Upper lobe of left lung (tissue), 4 donors: Measurements from ENCODE around the gene SAMD7.

Source experiments
- EP300 ChIP-seq, 4 donors: sonication (generic); formaldehyde crosslinking; IDR thresholded peaks; one replicate each; pipeline ENCODE4 v1.5.1; 2017; ENCODE audit warnings: antibody characterized with exemption in 4 of 4, control low read depth in 2 of 4
- POLR2A ChIP-seq, 4 donors: fragments of 450-650 bp; IDR thresholded peaks; one replicate each; pipeline ENCODE4 v1.5.1; 2016 to 2017; ENCODE audit warnings: antibody characterized with exemption in 4 of 4, mild to moderate bottlenecking in 2 of 4
- POLR2AphosphoS5 ChIP-seq, 2 donors: sonication (generic); formaldehyde crosslinking; IDR thresholded peaks; one replicate each; pipeline ENCODE4 v1.5.1; 2017; ENCODE audit warnings: antibody characterized with exemption in 2 of 2
- TF ChIP-seq, protein P1 (sequence below), 6 experiments: fragments of 450-650 bp in 4 of 6; fragments of 200-600 bp in 2 of 6; sonication (generic) in 2 of 6; IDR thresholded peaks; one replicate each; pipeline ENCODE4 v1.5.1; 2016 to 2019; ENCODE audit warnings: antibody characterized with exemption in 6 of 6

GRCh38 chr3:169966428-169966950 lies 55.1 kb downstream of the SAMD7 start, which contains the start of gene SEC62:
- TF ChIP-seq POLR2AphosphoS5 (IDR thresholded peaks at IDR 0.05) (peak; percentile 89 to 94), POLR2A (IDR thresholded peaks at IDR 0.05) (peak in 3 of 4 donors; percentile 63 to 92 (median 68)), EP300 (IDR thresholded peaks at IDR 0.05) (peak in 1 of 4 donors; percentile 35)
- TF ChIP-seq, protein P1, sequence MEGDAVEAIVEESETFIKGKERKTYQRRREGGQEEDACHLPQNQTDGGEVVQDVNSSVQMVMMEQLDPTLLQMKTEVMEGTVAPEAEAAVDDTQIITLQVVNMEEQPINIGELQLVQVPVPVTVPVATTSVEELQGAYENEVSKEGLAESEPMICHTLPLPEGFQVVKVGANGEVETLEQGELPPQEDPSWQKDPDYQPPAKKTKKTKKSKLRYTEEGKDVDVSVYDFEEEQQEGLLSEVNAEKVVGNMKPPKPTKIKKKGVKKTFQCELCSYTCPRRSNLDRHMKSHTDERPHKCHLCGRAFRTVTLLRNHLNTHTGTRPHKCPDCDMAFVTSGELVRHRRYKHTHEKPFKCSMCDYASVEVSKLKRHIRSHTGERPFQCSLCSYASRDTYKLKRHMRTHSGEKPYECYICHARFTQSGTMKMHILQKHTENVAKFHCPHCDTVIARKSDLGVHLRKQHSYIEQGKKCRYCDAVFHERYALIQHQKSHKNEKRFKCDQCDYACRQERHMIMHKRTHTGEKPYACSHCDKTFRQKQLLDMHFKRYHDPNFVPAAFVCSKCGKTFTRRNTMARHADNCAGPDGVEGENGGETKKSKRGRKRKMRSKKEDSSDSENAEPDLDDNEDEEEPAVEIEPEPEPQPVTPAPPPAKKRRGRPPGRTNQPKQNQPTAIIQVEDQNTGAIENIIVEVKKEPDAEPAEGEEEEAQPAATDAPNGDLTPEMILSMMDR (IDR thresholded peaks at IDR 0.05), result peak; percentile 23 to 73 (median 66)
